Measurements from ENCODE around the gene NR2F1. TPM values are rescaled to one million over a fixed set of nuclear protein-coding genes. Genes with fewer than 3 reads are reported as not detected.

NR2F1 gene
- total and polyA plus RNA-seq, 3 experiments from 2014 or later: not detected

GRCh38 chr5:93632327-93632726 lies 49.3 kb downstream of the NR2F1 start:
- H3K9me3 Mint-ChIP-seq: no peaks in the 10 kb centered on the region
- H3K4me1 Mint-ChIP-seq: peaks cover 0 to 4% (median 0%) of the 10 kb centered on the region in 3 donors
- H3K36me3 Mint-ChIP-seq: peaks cover 5 to 11% (median 9%) of the 10 kb centered on the region in 3 donors
- no peak overlapping the region for H3K4me3 Mint-ChIP-seq
- ChIA-PET CTCF (no interaction called here), POLR2A (no interaction called here)
- no peak overlapping the region for H3K27ac Mint-ChIP-seq
- H3K27ac ChIP-seq (ENCODE audit: low read depth, low read length): no peak overlapping the region
- no peaks in the 10 kb centered on the region for H3K27me3 Mint-ChIP-seq
- no peaks in the 10 kb centered on the region for H3K36me3 ChIP-seq (ENCODE audit: insufficient read depth, low read length)
- H3K4me3 ChIP-seq (ENCODE audit: low read length): no peak overlapping the region
- H3K27me3 ChIP-seq (ENCODE audit: insufficient read depth, low read length, poor library complexity, severe bottlenecking): no peaks in the 10 kb centered on the region
- no peaks in the 10 kb centered on the region for H3K9me3 ChIP-seq (ENCODE audit: low read length)
- no peaks in the 10 kb centered on the region for H3K4me1 ChIP-seq (ENCODE audit: insufficient read depth, low read length)
- DNase-seq: no peak

GRCh38 chr5:93635991-93636390 lies 53.0 kb downstream of the NR2F1 start:
- ChIA-PET POLR2A (no interaction called here), CTCF (interaction anchor here (1.1 kb wide), 1 partner anchor 154 kb away, joined by 3 read pairs; no protein-coding TSS in a partner anchor)
- Mint-ChIP-seq H3K27ac (no peak overlapping the region), H3K27me3 (no peaks in the 10 kb centered on the region), H3K4me3 (no peak overlapping the region), H3K36me3 (peaks cover 0 to 6% (median 5%) of the 10 kb centered on the region in 3 donors), H3K9me3 (no peaks in the 10 kb centered on the region), H3K4me1 (peaks cover 0 to 4% (median 0%) of the 10 kb centered on the region in 3 donors)
- Histone ChIP-seq H3K9me3 (ENCODE audit: low read length) (no peaks in the 10 kb centered on the region), H3K4me3 (ENCODE audit: low read length) (no peak overlapping the region), H3K4me1 (ENCODE audit: insufficient read depth, low read length) (no peaks in the 10 kb centered on the region), H3K27me3 (ENCODE audit: insufficient read depth, low read length, poor library complexity, severe bottlenecking) (no peaks in the 10 kb centered on the region), H3K27ac (ENCODE audit: low read depth, low read length) (no peak overlapping the region), H3K36me3 (ENCODE audit: insufficient read depth, low read length) (no peaks in the 10 kb centered on the region)
- no peak for DNase-seq

DNA sequence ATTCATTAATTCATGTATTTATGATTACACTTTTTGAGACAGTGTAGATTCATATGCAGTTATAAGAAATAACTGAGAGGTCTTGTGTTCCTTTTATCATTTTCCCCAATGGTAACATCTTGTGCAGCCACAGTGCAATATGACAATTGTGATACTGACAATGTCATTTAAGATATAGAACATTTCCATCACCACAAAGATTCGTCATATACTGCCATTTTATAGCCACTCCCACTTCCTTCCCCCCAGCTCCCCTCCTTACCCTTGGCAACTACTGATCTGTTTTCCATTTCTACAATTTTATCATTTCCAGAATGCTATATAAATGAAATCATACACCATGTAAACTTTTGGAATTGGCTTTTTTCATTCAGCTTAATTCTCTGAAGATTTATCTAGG lies 53.8 kb downstream of the NR2F1 start:
- Histone ChIP-seq H3K27ac (ENCODE audit: low read depth, low read length) (no peak overlapping the region), H3K4me1 (ENCODE audit: insufficient read depth, low read length) (no peaks in the 10 kb centered on the region), H3K9me3 (ENCODE audit: low read length) (no peaks in the 10 kb centered on the region), H3K27me3 (ENCODE audit: insufficient read depth, low read length, poor library complexity, severe bottlenecking) (no peaks in the 10 kb centered on the region), H3K36me3 (ENCODE audit: insufficient read depth, low read length) (no peaks in the 10 kb centered on the region), H3K4me3 (ENCODE audit: low read length) (no peak overlapping the region)
- H3K27ac Mint-ChIP-seq: no peak overlapping the region
- POLR2A ChIA-PET: no interaction called here
- CTCF ChIA-PET: interaction anchor here (1.1 kb wide), 1 partner anchor 153 kb away, joined by 3 read pairs; no protein-coding TSS in a partner anchor
- no peaks in the 10 kb centered on the region for H3K9me3 Mint-ChIP-seq
- no peak overlapping the region for H3K4me3 Mint-ChIP-seq
- peaks cover 0 to 5% (median 4%) of the 10 kb centered on the region in 3 donors for H3K36me3 Mint-ChIP-seq
- peaks cover 0 to 4% (median 0%) of the 10 kb centered on the region in 3 donors for H3K4me1 Mint-ChIP-seq
- DNase-seq: no peak
- H3K27me3 Mint-ChIP-seq: no peaks in the 10 kb centered on the region

DNA sequence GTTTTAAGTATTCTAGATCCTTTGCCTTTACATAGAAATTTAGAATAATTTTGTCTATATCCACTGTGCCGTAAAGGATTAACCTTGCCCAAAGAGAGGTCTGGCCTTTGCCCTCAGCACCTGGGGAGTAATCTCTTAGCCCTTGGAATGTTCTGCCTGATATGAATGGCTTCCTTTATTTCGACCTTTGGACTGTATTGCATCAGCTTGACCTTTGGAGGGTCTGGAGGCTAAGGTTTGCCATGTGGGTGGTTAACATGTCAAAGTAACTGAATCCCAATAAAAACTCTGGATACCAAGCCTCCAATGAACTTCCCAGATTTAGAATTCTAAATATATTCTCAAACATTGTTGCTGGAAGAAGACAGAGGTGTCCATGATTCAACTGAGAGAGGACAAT lies 54.7 kb downstream of the NR2F1 start:
- H3K9me3 Mint-ChIP-seq: no peaks in the 10 kb centered on the region
- Histone ChIP-seq H3K4me1 (ENCODE audit: insufficient read depth, low read length) (no peaks in the 10 kb centered on the region), H3K4me3 (ENCODE audit: low read length) (no peak overlapping the region), H3K36me3 (ENCODE audit: insufficient read depth, low read length) (no peaks in the 10 kb centered on the region), H3K9me3 (ENCODE audit: low read length) (no peaks in the 10 kb centered on the region), H3K27ac (ENCODE audit: low read depth, low read length) (no peak overlapping the region), H3K27me3 (ENCODE audit: insufficient read depth, low read length, poor library complexity, severe bottlenecking) (no peaks in the 10 kb centered on the region)
- H3K4me1 Mint-ChIP-seq: peaks cover 0 to 4% (median 0%) of the 10 kb centered on the region in 3 donors
- no peak overlapping the region for H3K4me3 Mint-ChIP-seq
- DNase-seq: no peak
- peaks cover 0 to 3% (median 2%) of the 10 kb centered on the region in 3 donors for H3K36me3 Mint-ChIP-seq
- no peaks in the 10 kb centered on the region for H3K27me3 Mint-ChIP-seq
- CTCF ChIA-PET: no interaction called here
- no peak overlapping the region for H3K27ac Mint-ChIP-seq
- POLR2A ChIA-PET: no interaction called here

DNA sequence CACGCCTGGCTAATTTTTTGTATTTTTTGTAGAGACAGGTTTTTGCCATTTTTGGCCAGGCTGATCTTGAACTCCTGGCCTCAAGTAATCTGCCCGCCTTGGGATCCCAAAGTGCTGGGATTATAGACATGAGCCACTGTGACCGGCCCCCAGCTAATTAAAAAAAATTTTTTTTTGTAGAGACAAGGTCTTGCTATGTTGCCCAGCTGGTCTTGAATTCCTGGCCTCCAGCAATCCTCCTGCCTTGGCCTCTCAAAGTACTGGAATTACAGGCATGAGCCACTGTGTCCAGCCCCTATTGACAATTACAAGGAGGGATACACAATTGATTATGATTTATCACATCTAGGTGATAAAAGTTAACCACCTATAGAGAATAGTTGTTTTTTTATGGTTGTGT lies 59.5 kb downstream of the NR2F1 start:
- ChIA-PET CTCF (no interaction called here), POLR2A (interaction anchor here (0.6 kb wide), 1 partner anchor 1217 kb away, joined by 3 read pairs; no protein-coding TSS in a partner anchor)
- no peak overlapping the region for H3K27ac Mint-ChIP-seq
- no peaks in the 10 kb centered on the region for H3K4me1 Mint-ChIP-seq
- no peak overlapping the region for H3K4me3 ChIP-seq (ENCODE audit: low read length)
- no peaks in the 10 kb centered on the region for H3K4me1 ChIP-seq (ENCODE audit: insufficient read depth, low read length)
- no peaks in the 10 kb centered on the region for H3K36me3 ChIP-seq (ENCODE audit: insufficient read depth, low read length)
- DNase-seq: no peak
- no peaks in the 10 kb centered on the region for H3K27me3 Mint-ChIP-seq
- no peak overlapping the region for H3K4me3 Mint-ChIP-seq
- H3K27me3 ChIP-seq (ENCODE audit: insufficient read depth, low read length, poor library complexity, severe bottlenecking): no peaks in the 10 kb centered on the region
- no peak overlapping the region for H3K27ac ChIP-seq (ENCODE audit: low read depth, low read length)
- H3K9me3 ChIP-seq (ENCODE audit: low read length): no peaks in the 10 kb centered on the region
- no peaks in the 10 kb centered on the region for H3K9me3 Mint-ChIP-seq
- H3K36me3 Mint-ChIP-seq: no peaks in the 10 kb centered on the region

Other genes with a start within 250 kb of the NR2F1 start
- gene NR2F1-AS1, start 2.0 kb upstream of the NR2F1 start, total RNA-seq: not detected
- not detected for gene NR2F1-AS1, start 2.0 kb upstream of the NR2F1 start, polyA plus RNA-seq
- gene POU5F2, start 158.4 kb downstream of the NR2F1 start, total RNA-seq: under 1 TPM; 0.28 to 0.49 TPM
- 0.02 TPM for gene POU5F2, start 158.4 kb downstream of the NR2F1 start, polyA plus RNA-seq

Measured in CD8-positive, alpha-beta memory T cell (primary cell).